Endometrial microvascular endothelial cells (primary cell): Measurements from ENCODE around the gene PIGL. TPM values are rescaled to one million over a fixed set of nuclear protein-coding genes. Genes with fewer than 3 reads are reported as not detected.
"Not testable (repeated sequence)": the region's sequence is repeated elsewhere in the genome, so short reads cannot be mapped to it uniquely, and the experiment has no call there.

Experiments
- in situ Hi-C: cut with HindIII; loops from 2 replicates; pipeline ENCODE4 v1.10.0; 2017; ENCODE audit warnings: low sequenced_read_pairs, low pct_unique_long_range_greater_than_20kb; ENCODE audit errors: inconsistent ontology term
- total RNA-seq: library from RNA; depleted of rRNA; stranded (reverse); fragments of >200 nt; gene quantifications from one replicate; pipeline ENCODE4 v1.2.3, GENCODE V29; 2015; ENCODE audit errors: inconsistent ontology term

Gene PIGL
- total RNA-seq, 1 donor from 2014 or later = 44.9 TPM

- in situ Hi-C loops = no loop called here
These were observed 80.5 kb downstream of the PIGL start for GRCh38 chr17:16297367-16298139.

- in situ Hi-C loops = no loop called here
These were observed 81.2 kb downstream of the PIGL start for GRCh38 chr17:16298140-16298662.

GRCh38 chr17:16300554-16300953 lies 83.5 kb downstream of the PIGL start:
- in situ Hi-C loops = no loop called here

- in situ Hi-C loops = no loop called here
These were observed 85.2 kb downstream of the PIGL start for GRCh38 chr17:16301963-16302855.

GRCh38 chr17:16302856-16303255 lies 85.8 kb downstream of the PIGL start:
- in situ Hi-C loops = no loop called here

- in situ Hi-C loops = no loop called here
These were observed 87.8 kb downstream of the PIGL start for GRCh38 chr17:16304830-16305229.

GRCh38 chr17:16306211-16306610 lies 89.2 kb downstream of the PIGL start:
- in situ Hi-C loops = no loop called here

- in situ Hi-C loops = not testable (repeated sequence)
These were observed 95.1 kb downstream of the PIGL start for GRCh38 chr17:16312061-16312460.

- in situ Hi-C loops = no loop called here
These were observed 96.4 kb downstream of the PIGL start for GRCh38 chr17:16313139-16314090.

GRCh38 chr17:16314189-16314588 lies 97.2 kb downstream of the PIGL start:
- in situ Hi-C loops = no loop called here

GRCh38 chr17:16314859-16315258 lies 97.8 kb downstream of the PIGL start:
- in situ Hi-C loops = no loop called here

- in situ Hi-C loops = no loop called here
These were observed 103.0 kb downstream of the PIGL start for GRCh38 chr17:16319969-16320368.

GRCh38 chr17:16322636-16323035 lies 105.6 kb downstream of the PIGL start:
- in situ Hi-C loops = no loop called here

- in situ Hi-C loops = no loop called here
These were observed 109.0 kb downstream of the PIGL start for GRCh38 chr17:16325964-16326363.

GRCh38 chr17:16327018-16327417 lies 110.0 kb downstream of the PIGL start:
- in situ Hi-C loops = no loop called here

GRCh38 chr17:16328997-16329396 lies 112.0 kb downstream of the PIGL start:
- in situ Hi-C loops = no loop called here

GRCh38 chr17:16329519-16330271 lies 112.7 kb downstream of the PIGL start:
- in situ Hi-C loops = no loop called here

- in situ Hi-C loops = no loop called here
These were observed 121.4 kb downstream of the PIGL start for GRCh38 chr17:16338391-16338790.
